GM23338 (cell line): ENCODE results near the gene ZSWIM3. TPM values are rescaled to one million over a fixed set of nuclear protein-coding genes. Genes with fewer than 3 reads are reported as not detected.
A peak's percentile ranks its signal among the peaks of the same experiment; 100 is the strongest.

Experiments
- ATAC-seq: fragments of 200-7000 bp; cut with Tn5 transposase; 3 replicates; pipeline ENCODE4 v1.9.1; 2020
- DNase-seq: peaks from one replicate; pipeline ENCODE4 v3.0.0-alpha.2; 2015; ENCODE audit warnings: low spot score
- H2AFZ ChIP-seq: fragments of 200-600 bp; sonication (generic); 2 replicates; pipeline ENCODE4 v1.8.0; 2016; ENCODE audit warnings: antibody characterized with exemption, mild to moderate bottlenecking, moderate library complexity
- H3F3A ChIP-seq: fragments of 200-600 bp; sonication (generic); replicated peaks from 2 replicates; pipeline ENCODE4 v1.8.0; 2017; ENCODE audit warnings: antibody characterized with exemption, mixed run types, low read depth
- H3K27ac ChIP-seq: fragments of 200-600 bp; sonication (generic); 2 replicates; pipeline ENCODE4 v1.6.1; 2016; ENCODE audit warnings: low read depth
- H3K27me3 ChIP-seq: fragments of 200-600 bp; sonication (generic); 2 replicates; pipeline ENCODE4 v1.8.0; 2016; ENCODE audit warnings: mild to moderate bottlenecking, mixed run types, moderate library complexity; ENCODE audit not compliant: insufficient read depth
- H3K36me3 ChIP-seq: fragments of 200-600 bp; sonication (generic); 2 replicates; pipeline ENCODE4 v1.8.0; 2016; ENCODE audit warnings: mild to moderate bottlenecking; ENCODE audit not compliant: insufficient read depth
- H3K4me1 ChIP-seq: fragments of 200-600 bp; sonication (generic); 2 replicates; pipeline ENCODE4 v1.8.0; 2016; ENCODE audit warnings: mild to moderate bottlenecking, moderate library complexity; ENCODE audit not compliant: insufficient read depth
- H3K4me2 ChIP-seq: fragments of 200-600 bp; sonication (generic); 2 replicates; pipeline ENCODE4 v1.7.1; 2017; ENCODE audit warnings: mixed run types
- H3K4me3 ChIP-seq: fragments of 200-600 bp; sonication (generic); 2 replicates; pipeline ENCODE4 v1.6.1; 2016; ENCODE audit warnings: mixed run types
- H3K79me2 ChIP-seq: fragments of 200-600 bp; sonication (generic); replicated peaks from 2 replicates; pipeline ENCODE4 v1.8.0; 2017; ENCODE audit warnings: mild to moderate bottlenecking; ENCODE audit not compliant: insufficient read depth
- H3K9me2 ChIP-seq: fragments of 200-600 bp; sonication (generic); 2 replicates; pipeline ENCODE4 v1.8.0; 2017; ENCODE audit not compliant: insufficient read depth
- H4K20me1 ChIP-seq: fragments of 200-600 bp; sonication (generic); replicated peaks from 2 replicates; pipeline ENCODE4 v1.8.0; 2017; ENCODE audit warnings: mild to moderate bottlenecking; ENCODE audit not compliant: insufficient read depth
- H3K27ac Mint-ChIP-seq: 2 replicates; pipeline ENCODE4 v1.8.0; 2020; ENCODE audit warnings: inconsistent platforms, mild to moderate bottlenecking, moderate library complexity, mixed read lengths
- H3K27me3 Mint-ChIP-seq: 3 replicates; pipeline ENCODE4 v1.8.0; 2022; ENCODE audit warnings: low read depth, mild to moderate bottlenecking, moderate library complexity, mixed read lengths, inconsistent platforms; ENCODE audit not compliant: insufficient read depth, poor library complexity
- H3K36me3 Mint-ChIP-seq: 3 replicates; pipeline ENCODE4 v1.8.0; 2021; ENCODE audit warnings: low read depth, mild to moderate bottlenecking, inconsistent platforms, moderate library complexity, mixed read lengths
- H3K4me1 Mint-ChIP-seq: 3 replicates; pipeline ENCODE4 v1.8.0; 2020; ENCODE audit warnings: mild to moderate bottlenecking, inconsistent platforms, mixed read lengths
- H3K4me3 Mint-ChIP-seq: 3 replicates; pipeline ENCODE4 v1.8.0; 2021; ENCODE audit warnings: moderate library complexity, mild to moderate bottlenecking, inconsistent platforms, mixed read lengths
- H3K9me3 Mint-ChIP-seq: 3 replicates; pipeline ENCODE4 v1.8.0; 2020; ENCODE audit warnings: moderate library complexity, mild to moderate bottlenecking, inconsistent platforms, mixed read lengths
- CREB1 ChIP-seq: fragments of 250-450 bp; sonication (Bioruptor Pico); IDR thresholded peaks from 2 replicates; pipeline ENCODE4 v1.5.0; 2020; ENCODE audit warnings: low read depth, mild to moderate bottlenecking, moderate library complexity
- EZH2phosphoT487 ChIP-seq: fragments of 200-600 bp; sonication (generic); IDR thresholded peaks from one replicate; pipeline ENCODE4 v1.8.1; 2018; ENCODE audit warnings: antibody characterized with exemption; ENCODE audit not compliant: unreplicated experiment
- NANOG ChIP-seq: IDR thresholded peaks from 2 replicates; pipeline ENCODE4 v1.6.1; 2016; ENCODE audit warnings: antibody characterized with exemption, borderline replicate concordance
- POLR2AphosphoS5 ChIP-seq: IDR thresholded peaks from 2 replicates; pipeline ENCODE4 v1.6.1; 2016; ENCODE audit warnings: antibody characterized with exemption, low read depth
- REST ChIP-seq: IDR thresholded peaks from one replicate; pipeline ENCODE4 v1.6.1; 2018; ENCODE audit warnings: antibody characterized with exemption; ENCODE audit not compliant: unreplicated experiment
- STAT1 ChIP-seq: IDR thresholded peaks from one replicate; pipeline ENCODE4 v1.6.1; 2016; ENCODE audit warnings: antibody characterized with exemption; ENCODE audit not compliant: unreplicated experiment
- polyA plus RNA-seq: library from polyadenylated mRNA; unstranded; fragments of >200 nt; fragmentation: Nextera tagmentation; extraction: Ambion mirVana; gene quantifications from 2 replicates; pipeline ENCODE4 v1.2.1, GENCODE V29; 2016
- total RNA-seq: library from RNA; depleted of rRNA; stranded (reverse); fragments of >200 nt; shearing (Covaris generic); gene quantifications from 2 replicates; pipeline ENCODE4 v1.2.3, GENCODE V29; 2014
- TF ChIP-seq, protein P1 (sequence below): fragments of 250-450 bp; sonication (Bioruptor Pico); IDR thresholded peaks from 2 replicates; pipeline ENCODE4 v1.5.0; 2020; ENCODE audit warnings: mild to moderate bottlenecking, moderate library complexity

Gene ZSWIM3
- total and polyA plus RNA-seq, 2 experiments from 2014 or later: 2.0 to 8.2 TPM

DNA sequence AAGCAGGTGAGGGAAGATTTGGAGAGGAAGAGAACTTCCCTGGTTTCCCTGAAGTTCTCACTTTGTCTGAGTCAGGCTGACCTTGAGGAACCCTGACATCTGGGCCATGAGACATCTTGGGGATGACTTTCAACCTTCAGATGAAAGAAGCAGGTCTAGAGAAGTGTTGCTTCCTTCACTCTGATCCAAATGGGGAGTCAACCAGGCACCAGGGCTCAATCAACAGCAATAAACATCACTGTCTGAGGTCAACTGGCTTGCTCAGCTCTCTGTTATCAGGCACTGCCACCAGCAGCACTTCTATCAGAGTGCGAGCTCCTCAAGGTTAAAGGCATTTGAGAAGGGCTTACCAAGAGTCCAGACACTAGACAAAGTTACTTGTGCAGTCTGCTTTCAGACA lies 6.5 kb upstream of the ZSWIM3 start (continued):
- TF ChIP-seq, protein P1, sequence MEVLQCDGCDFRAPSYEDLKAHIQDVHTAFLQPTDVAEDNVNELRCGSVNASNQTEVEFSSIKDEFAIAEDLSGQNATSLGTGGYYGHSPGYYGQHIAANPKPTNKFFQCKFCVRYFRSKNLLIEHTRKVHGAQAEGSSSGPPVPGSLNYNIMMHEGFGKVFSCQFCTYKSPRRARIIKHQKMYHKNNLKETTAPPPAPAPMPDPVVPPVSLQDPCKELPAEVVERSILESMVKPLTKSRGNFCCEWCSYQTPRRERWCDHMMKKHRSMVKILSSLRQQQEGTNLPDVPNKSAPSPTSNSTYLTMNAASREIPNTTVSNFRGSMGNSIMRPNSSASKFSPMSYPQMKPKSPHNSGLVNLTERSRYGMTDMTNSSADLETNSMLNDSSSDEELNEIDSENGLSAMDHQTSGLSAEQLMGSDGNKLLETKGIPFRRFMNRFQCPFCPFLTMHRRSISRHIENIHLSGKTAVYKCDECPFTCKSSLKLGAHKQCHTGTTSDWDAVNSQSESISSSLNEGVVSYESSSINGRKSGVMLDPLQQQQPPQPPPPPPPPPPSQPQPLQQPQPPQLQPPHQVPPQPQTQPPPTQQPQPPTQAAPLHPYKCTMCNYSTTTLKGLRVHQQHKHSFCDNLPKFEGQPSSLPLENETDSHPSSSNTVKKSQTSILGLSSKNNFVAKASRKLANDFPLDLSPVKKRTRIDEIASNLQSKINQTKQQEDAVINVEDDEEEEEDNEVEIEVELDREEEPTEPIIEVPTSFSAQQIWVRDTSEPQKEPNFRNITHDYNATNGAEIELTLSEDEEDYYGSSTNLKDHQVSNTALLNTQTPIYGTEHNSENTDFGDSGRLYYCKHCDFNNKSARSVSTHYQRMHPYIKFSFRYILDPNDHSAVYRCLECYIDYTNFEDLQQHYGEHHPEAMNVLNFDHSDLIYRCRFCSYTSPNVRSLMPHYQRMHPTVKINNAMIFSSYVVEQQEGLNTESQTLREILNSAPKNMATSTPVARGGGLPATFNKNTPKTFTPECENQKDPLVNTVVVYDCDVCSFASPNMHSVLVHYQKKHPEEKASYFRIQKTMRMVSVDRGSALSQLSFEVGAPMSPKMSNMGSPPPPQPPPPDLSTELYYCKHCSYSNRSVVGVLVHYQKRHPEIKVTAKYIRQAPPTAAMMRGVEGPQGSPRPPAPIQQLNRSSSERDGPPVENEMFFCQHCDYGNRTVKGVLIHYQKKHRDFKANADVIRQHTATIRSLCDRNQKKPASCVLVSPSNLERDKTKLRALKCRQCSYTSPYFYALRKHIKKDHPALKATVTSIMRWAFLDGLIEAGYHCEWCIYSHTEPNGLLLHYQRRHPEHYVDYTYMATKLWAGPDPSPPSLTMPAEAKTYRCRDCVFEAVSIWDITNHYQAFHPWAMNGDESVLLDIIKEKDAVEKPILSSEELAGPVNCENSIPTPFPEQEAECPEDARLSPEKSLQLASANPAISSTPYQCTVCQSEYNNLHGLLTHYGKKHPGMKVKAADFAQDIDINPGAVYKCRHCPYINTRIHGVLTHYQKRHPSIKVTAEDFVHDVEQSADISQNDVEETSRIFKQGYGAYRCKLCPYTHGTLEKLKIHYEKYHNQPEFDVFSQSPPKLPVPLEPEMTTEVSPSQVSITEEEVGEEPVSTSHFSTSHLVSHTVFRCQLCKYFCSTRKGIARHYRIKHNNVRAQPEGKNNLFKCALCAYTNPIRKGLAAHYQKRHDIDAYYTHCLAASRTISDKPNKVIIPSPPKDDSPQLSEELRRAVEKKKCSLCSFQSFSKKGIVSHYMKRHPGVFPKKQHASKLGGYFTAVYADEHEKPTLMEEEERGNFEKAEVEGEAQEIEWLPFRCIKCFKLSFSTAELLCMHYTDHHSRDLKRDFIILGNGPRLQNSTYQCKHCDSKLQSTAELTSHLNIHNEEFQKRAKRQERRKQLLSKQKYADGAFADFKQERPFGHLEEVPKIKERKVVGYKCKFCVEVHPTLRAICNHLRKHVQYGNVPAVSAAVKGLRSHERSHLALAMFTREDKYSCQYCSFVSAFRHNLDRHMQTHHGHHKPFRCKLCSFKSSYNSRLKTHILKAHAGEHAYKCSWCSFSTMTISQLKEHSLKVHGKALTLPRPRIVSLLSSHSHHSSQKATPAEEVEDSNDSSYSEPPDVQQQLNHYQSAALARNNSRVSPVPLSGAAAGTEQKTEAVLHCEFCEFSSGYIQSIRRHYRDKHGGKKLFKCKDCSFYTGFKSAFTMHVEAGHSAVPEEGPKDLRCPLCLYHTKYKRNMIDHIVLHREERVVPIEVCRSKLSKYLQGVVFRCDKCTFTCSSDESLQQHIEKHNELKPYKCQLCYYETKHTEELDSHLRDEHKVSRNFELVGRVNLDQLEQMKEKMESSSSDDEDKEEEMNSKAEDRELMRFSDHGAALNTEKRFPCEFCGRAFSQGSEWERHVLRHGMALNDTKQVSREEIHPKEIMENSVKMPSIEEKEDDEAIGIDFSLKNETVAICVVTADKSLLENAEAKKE (CRISPR knock-in tag): no peak

DNA sequence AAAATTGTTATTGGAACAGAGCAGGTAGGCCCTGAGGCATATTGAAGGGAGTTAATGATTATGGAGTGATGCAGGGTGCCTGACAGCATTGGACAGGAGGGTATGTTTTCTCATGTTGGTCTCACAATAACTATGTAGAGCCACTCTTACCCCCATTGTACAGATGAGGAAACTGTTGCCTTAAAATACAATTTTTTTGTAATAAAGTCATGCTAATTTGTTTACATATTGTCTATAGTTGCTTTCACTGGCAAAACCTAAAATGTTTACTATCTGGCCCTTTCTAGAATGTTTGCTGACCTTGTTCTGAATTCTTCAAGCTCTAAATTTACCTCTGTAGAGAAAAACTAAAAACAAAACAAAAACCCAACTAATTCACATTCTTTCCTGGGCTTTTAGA lies 5.9 kb upstream of the ZSWIM3 start:
- Histone ChIP-seq H2AFZ (no peak overlapping the region), H4K20me1 (no peaks in the 10 kb centered on the region), H3K79me2 (peaks cover 32% of the 10 kb centered on the region), H3K9me2 (no peaks in the 10 kb centered on the region), H3K4me2 (peak overlapping the region; percentile 40; the same call in 1 of the 2 replicates), H3K27ac (peak overlapping the region; percentile 75; the same call in 1 of the 2 replicates), H3K27me3 (no peaks in the 10 kb centered on the region), H3K4me3 (no peak overlapping the region), H3F3A (no peaks in the 10 kb centered on the region; the same call in 1 of the 2 replicates), H3K4me1 (peaks cover 35% of the 10 kb centered on the region), H3K36me3 (peaks cover 6% of the 10 kb centered on the region; the same call in 1 of the 2 replicates)
- no peak for TF ChIP-seq POLR2AphosphoS5
- no peak for TF ChIP-seq CREB1
- Mint-ChIP-seq H3K4me1 (peaks cover 41% of the 10 kb centered on the region), H3K36me3 (peaks cover 32% of the 10 kb centered on the region), H3K27me3 (peaks cover 12% of the 10 kb centered on the region), H3K9me3 (no peaks in the 10 kb centered on the region), H3K27ac (no peak overlapping the region), H3K4me3 (no peak overlapping the region)
- DNase-seq (no peak), ATAC-seq (no peak)

DNA sequence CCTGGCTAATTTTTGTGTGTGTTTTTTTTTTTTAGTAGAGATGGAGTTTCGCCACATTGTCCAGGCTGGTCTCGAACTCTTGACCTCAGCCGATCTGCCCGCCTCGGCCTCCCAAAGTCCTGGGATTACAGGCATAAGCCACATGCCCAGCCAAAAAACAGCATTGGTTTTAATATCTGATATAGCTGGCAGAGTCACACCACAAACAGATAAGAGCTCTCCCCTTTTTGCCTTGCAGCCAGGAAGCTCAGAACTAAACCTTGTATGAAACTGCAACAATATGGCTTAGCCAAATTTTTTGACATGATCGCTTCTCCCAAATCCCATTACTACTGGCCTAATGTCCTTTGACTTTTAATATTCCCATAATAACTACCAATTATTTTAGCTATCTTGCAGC lies 5.1 kb upstream of the ZSWIM3 start:
- peaks cover 4% of the 10 kb centered on the region; the same call in 1 of the 2 replicates for H3K36me3 ChIP-seq
- no peaks in the 10 kb centered on the region for H3F3A ChIP-seq
- peaks cover 43% of the 10 kb centered on the region for H3K4me1 Mint-ChIP-seq
- H3K4me1 ChIP-seq: peaks cover 35% of the 10 kb centered on the region
- peak overlapping the region; percentile 75 for H3K27ac ChIP-seq
- H2AFZ ChIP-seq: no peak overlapping the region
- no peaks in the 10 kb centered on the region for H3K27me3 ChIP-seq
- no peak for TF ChIP-seq NANOG
- TF ChIP-seq EZH2phosphoT487: no peak
- TF ChIP-seq REST: no peak
- no peak for TF ChIP-seq STAT1
- H3K27me3 Mint-ChIP-seq: peaks cover 12% of the 10 kb centered on the region
- no peaks in the 10 kb centered on the region for H4K20me1 ChIP-seq
- H3K27ac Mint-ChIP-seq: no peak overlapping the region
- H3K4me3 ChIP-seq: no peak overlapping the region
- no peak overlapping the region for H3K4me2 ChIP-seq
- peaks cover 36% of the 10 kb centered on the region for H3K79me2 ChIP-seq
- ATAC-seq: no peak
- no peak overlapping the region for H3K4me3 Mint-ChIP-seq
- H3K9me2 ChIP-seq: no peaks in the 10 kb centered on the region
- peaks cover 32% of the 10 kb centered on the region for H3K36me3 Mint-ChIP-seq
- H3K9me3 Mint-ChIP-seq: no peaks in the 10 kb centered on the region
- no peak for DNase-seq
